IMR-90 (cell line): ENCODE results near the gene SLIT3. TPM values are rescaled to one million over a fixed set of nuclear protein-coding genes. Genes with fewer than 3 reads are reported as not detected.

Experiments
- ATAC-seq: fragments of 200-7000 bp; cut with Tn5 transposase; 2 replicates; pipeline ENCODE4 v1.9.1; 2020; ENCODE audit warnings: low read depth, mild to moderate bottlenecking, moderate library complexity
- BruUV-seq: library from RNA; stranded (reverse); fragments of 400-500 nt; replicated peaks from 2 replicates; lab custom pipeline; 2021; lab: Mats Ljungman, UMichigan
- CTCF ChIA-PET: fragments of 300-600 bp; formaldehyde crosslinking; extraction: SDS; loops from one replicate; lab custom pipeline; 2021; ENCODE audit warnings: antibody characterized with exemption; lab: Yijun Ruan, JAX
- POLR2A ChIA-PET: fragments of 300-600 bp; sonication (Branson Sonifier 250); formaldehyde crosslinking; loops from one replicate; lab custom pipeline; 2022; ENCODE audit warnings: antibody characterized with exemption; ENCODE audit not compliant: unreplicated experiment; lab: Charles Lee
- DNase-seq: peaks from one replicate; pipeline ENCODE4 v3.0.0; 2013
- H2AFZ ChIP-seq: replicated peaks from 2 replicates; pipeline ENCODE3; 2013; ENCODE audit warnings: low read length, mild to moderate bottlenecking; ENCODE audit not compliant: poor library complexity
- H2AK5ac ChIP-seq: 2 replicates; pipeline ENCODE4 v1.6.1; 2013; ENCODE audit warnings: low read depth, low read length, inconsistent platforms
- H2AK9ac ChIP-seq: replicated peaks from 2 replicates; pipeline ENCODE3; 2013; ENCODE audit warnings: mild to moderate bottlenecking, low read depth, low read length, moderate library complexity; ENCODE audit not compliant: poor library complexity
- H2BK120ac ChIP-seq: 2 replicates; pipeline ENCODE4 v1.6.1; 2013; ENCODE audit warnings: low read depth, low read length, inconsistent platforms
- H2BK15ac ChIP-seq: 3 replicates; pipeline ENCODE4 v1.6.1; 2013; ENCODE audit warnings: low read depth, low read length, inconsistent platforms
- H2BK20ac ChIP-seq: 2 replicates; pipeline ENCODE4 v1.6.1; 2013; ENCODE audit warnings: low read depth, mild to moderate bottlenecking, inconsistent platforms, low read length, moderate library complexity
- H2BK5ac ChIP-seq: 2 replicates; pipeline ENCODE4 v1.6.1; 2013; ENCODE audit warnings: mild to moderate bottlenecking, low read depth, low read length, inconsistent platforms; ENCODE audit not compliant: poor library complexity, severe bottlenecking
- H3K14ac ChIP-seq: replicated peaks from 2 replicates; pipeline ENCODE4 v1.6.1; 2013; ENCODE audit warnings: low read depth, low read length, inconsistent platforms
- H3K18ac ChIP-seq: 2 replicates; pipeline ENCODE4 v1.6.1; 2013; ENCODE audit warnings: low read depth, low read length, control low read depth
- H3K23ac ChIP-seq: 2 replicates; pipeline ENCODE4 v1.6.1; 2013; ENCODE audit warnings: low read depth, low read length, inconsistent platforms
- H3K27ac ChIP-seq: 2 replicates; pipeline ENCODE4 v1.5.1; 2013; ENCODE audit warnings: mild to moderate bottlenecking, control low read depth, low read length; ENCODE audit not compliant: insufficient read depth
- H3K27me3 ChIP-seq: 2 replicates; pipeline ENCODE4 v1.6.1; 2013; ENCODE audit warnings: low read length; ENCODE audit not compliant: control insufficient read depth, insufficient read depth
- H3K36me3 ChIP-seq: 2 replicates; pipeline ENCODE4 v1.6.1; 2013; ENCODE audit warnings: low read length, mixed read lengths; ENCODE audit not compliant: control insufficient read depth, insufficient read depth
- H3K4ac ChIP-seq: 2 replicates; pipeline ENCODE4 v1.6.1; 2013; ENCODE audit warnings: low read depth, low read length, inconsistent platforms
- H3K4me1 ChIP-seq: 2 replicates; pipeline ENCODE4 v1.6.1; 2013; ENCODE audit warnings: low read length, mixed read lengths; ENCODE audit not compliant: control insufficient read depth, insufficient read depth
- H3K4me2 ChIP-seq: 2 replicates; pipeline ENCODE4 v1.6.1; 2013; ENCODE audit warnings: low read depth, mild to moderate bottlenecking, control low read depth, low read length, moderate library complexity
- H3K4me3 ChIP-seq: 2 replicates; pipeline ENCODE4 v1.5.1; 2013; ENCODE audit warnings: low read depth, mild to moderate bottlenecking, control low read depth, low read length, moderate library complexity; ENCODE audit not compliant: insufficient read depth
- H3K56ac ChIP-seq: 2 replicates; pipeline ENCODE4 v1.6.1; 2013; ENCODE audit warnings: low read length, inconsistent platforms; ENCODE audit not compliant: insufficient read depth; ENCODE audit errors: extremely low read depth
- H3K79me1 ChIP-seq, 2 experiments: 2 replicates each; pipeline ENCODE4 v1.6.1; 2013; ENCODE audit warnings: low read length in 2 of 2, inconsistent platforms in 1 of 2, low read depth in 1 of 2
- H3K9ac ChIP-seq: 2 replicates; pipeline ENCODE4 v1.6.1; 2013; ENCODE audit warnings: low read depth, low read length, control low read depth
- H3K9me1 ChIP-seq: 2 replicates; pipeline ENCODE4 v1.6.1; 2013; ENCODE audit warnings: low read length, inconsistent platforms; ENCODE audit not compliant: insufficient read depth
- H3K9me3 ChIP-seq: 2 replicates; pipeline ENCODE4 v1.6.1; 2013; ENCODE audit warnings: low read length; ENCODE audit not compliant: control insufficient read depth, insufficient read depth
- H4K20me1 ChIP-seq: 2 replicates; pipeline ENCODE4 v1.6.1; 2013; ENCODE audit warnings: low read length, inconsistent platforms; ENCODE audit not compliant: insufficient read depth
- H4K5ac ChIP-seq: 2 replicates; pipeline ENCODE4 v1.6.1; 2013; ENCODE audit warnings: mild to moderate bottlenecking, low read depth, low read length, control low read depth
- H4K8ac ChIP-seq, 2 experiments: 2 replicates each; pipeline ENCODE4 v1.6.1; 2013; ENCODE audit warnings: low read depth in 2 of 2, low read length in 2 of 2, control low read depth in 1 of 2, inconsistent platforms in 1 of 2
- H4K91ac ChIP-seq: 2 replicates; pipeline ENCODE4 v1.6.1; 2013; ENCODE audit warnings: low read depth, low read length, inconsistent platforms; ENCODE audit not compliant: insufficient read depth
- BHLHE40 ChIP-seq: fragments of 150-350 bp; IDR thresholded peaks from 2 replicates; pipeline ENCODE4 v1.6.1; 2016; ENCODE audit warnings: mild to moderate bottlenecking, low read depth, low read length
- CEBPB ChIP-seq: IDR thresholded peaks from 2 replicates; pipeline ENCODE4 v1.6.1; 2012; ENCODE audit warnings: low read depth, low read length, improper control_type of control experiment
- CHD1 ChIP-seq: IDR thresholded peaks from 2 replicates; pipeline ENCODE4 v1.6.1; 2012; ENCODE audit warnings: low read depth, low read length, improper control_type of control experiment
- CTCF ChIP-seq: conservative IDR thresholded peaks from 2 replicates; pipeline ENCODE4 v1.5.1; 2012; ENCODE audit warnings: mild to moderate bottlenecking, low read depth, low read length, improper control_type of control experiment
- FOS ChIP-seq: fragments of 150-350 bp; IDR thresholded peaks from 2 replicates; pipeline ENCODE4 v1.6.1; 2016; ENCODE audit warnings: low read depth, low read length
- MAFK ChIP-seq: IDR thresholded peaks from 2 replicates; pipeline ENCODE4 v1.6.1; 2012; ENCODE audit warnings: low read depth, low read length, improper control_type of control experiment
- MAZ ChIP-seq: IDR thresholded peaks from 2 replicates; pipeline ENCODE4 v1.6.1; 2012; ENCODE audit warnings: low read depth, mild to moderate bottlenecking, low read length, improper control_type of control experiment, moderate library complexity, borderline replicate concordance
- MXI1 ChIP-seq: IDR thresholded peaks from 2 replicates; pipeline ENCODE4 v1.6.1; 2012; ENCODE audit warnings: low read depth, mild to moderate bottlenecking, low read length, moderate library complexity, borderline replicate concordance
- NFE2L2 ChIP-seq: fragments of 150-350 bp; IDR thresholded peaks from 2 replicates; pipeline ENCODE4 v1.6.1; 2016; ENCODE audit warnings: low read depth, mild to moderate bottlenecking, low read length
- POLR2A ChIP-seq: IDR thresholded peaks from 2 replicates; pipeline ENCODE4 v1.6.1; 2012; ENCODE audit warnings: mild to moderate bottlenecking, low read depth, low read length
- RAD21 ChIP-seq: IDR thresholded peaks from 2 replicates; pipeline ENCODE4 v1.6.1; 2012; ENCODE audit warnings: low read length, improper control_type of control experiment
- RCOR1 ChIP-seq: IDR thresholded peaks from 2 replicates; pipeline ENCODE4 v1.6.1; 2012; ENCODE audit warnings: mild to moderate bottlenecking, low read length, improper control_type of control experiment; ENCODE audit not compliant: insufficient replicate concordance
- RFX5 ChIP-seq: IDR thresholded peaks from 2 replicates; pipeline ENCODE4 v1.8.0; 2012; ENCODE audit warnings: low read depth, mild to moderate bottlenecking, low read length, moderate library complexity
- SMC3 ChIP-seq: fragments of 150-350 bp; IDR thresholded peaks from 2 replicates; pipeline ENCODE4 v1.6.1; 2016; ENCODE audit warnings: low read depth, mild to moderate bottlenecking, antibody characterized with exemption, low read length, moderate library complexity
- WGBS, 2 experiments: methylation state at CpG; one replicate each; pipeline versions ENCODE4 v1.1.5 to v1.1.7; 2013; ENCODE audit warnings: missing lambda C conversion rate in 2 of 2; ENCODE audit not compliant: insufficient read length in 1 of 2; ENCODE audit errors: extremely low coverage in 2 of 2; 5-methylcytosine and 5-hydroxymethylcytosine counted together
- dilution Hi-C: fragments of 300-500 bp; cut with HindIII; formaldehyde crosslinking; loops from one replicate; pipeline ENCODE4 v1.14.3; 2018; ENCODE audit warnings: low sequenced_read_pairs; ENCODE audit not compliant: unreplicated experiment
- in situ Hi-C: fragments of 300-500 bp; cut with MboI; formaldehyde crosslinking; loops from 3 replicates; pipeline ENCODE4 v1.14.3; 2019; ENCODE audit warnings: low sequenced_read_pairs, inconsistent platforms, mixed read lengths
- intact Hi-C: fragments of 100-400 bp; cut with micrococcal nuclease; formaldehyde crosslinking; loops from 2 replicates; pipeline ENCODE4 v1.10.0; 2022
- polyA plus RNA-seq, 3 experiments: library from polyadenylated mRNA; depleted of rRNA; stranded (reverse); fragments of >200 nt; gene quantifications; 2 replicates each; pipeline ENCODE4 v1.2.3, GENCODE V29; 2012; ENCODE audit warnings: low replicate concordance in 1 of 3
- total RNA-seq: library from RNA; depleted of rRNA; stranded (reverse); fragments of >200 nt; gene quantifications from 2 replicates; pipeline ENCODE4 v1.2.3, GENCODE V29; 2012
- TF ChIP-seq, protein P1 (sequence below): fragments of 150-350 bp; IDR thresholded peaks from 2 replicates; pipeline ENCODE4 v1.6.1; 2017; ENCODE audit warnings: mild to moderate bottlenecking, antibody characterized with exemption, low read length, low read depth

The SLIT3 gene
- total and polyA plus RNA-seq, 2 of the 4 experiments (the other 2 are of a cell fraction): 0.18 to 0.50 TPM

DNA sequence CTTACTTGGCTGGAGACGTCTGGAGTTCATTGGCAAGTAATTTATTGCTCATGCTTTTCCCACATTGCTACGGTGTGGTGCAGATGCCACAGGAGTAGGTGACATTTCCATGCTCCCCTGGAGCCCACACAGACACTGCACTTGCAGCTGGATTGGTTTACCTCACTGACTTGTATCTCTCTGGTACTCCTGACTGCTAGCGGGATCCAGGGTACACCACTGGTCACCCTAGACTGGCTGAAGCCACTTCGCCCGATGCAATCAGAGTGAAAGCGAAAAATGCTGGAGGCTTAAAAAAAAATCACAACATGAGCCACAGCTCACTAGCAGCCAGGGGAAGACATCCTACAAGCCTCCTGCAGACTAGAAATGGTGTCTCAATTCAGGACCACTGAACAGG, 32.6 kb upstream of the SLIT3 start:
- H2BK5ac ChIP-seq: no peak overlapping the region
- H3K27ac ChIP-seq: no peak overlapping the region
- ATAC-seq (no peak), DNase-seq (no peak)
- intact Hi-C loops (no loop called here), in situ Hi-C loops (no loop called here), dilution Hi-C loops (no loop called here)
- H3K9ac ChIP-seq: no peak overlapping the region
- H3K4me1 ChIP-seq: no peaks in the 10 kb centered on the region
- no peak overlapping the region for H2AK9ac ChIP-seq
- TF ChIP-seq MAFK (no peak), FOS (no peak), CEBPB (no peak), RAD21 (no peak), NFE2L2 (no peak), CTCF (no peak), SMC3 (no peak), RCOR1 (no peak), MAZ (no peak), BHLHE40 (no peak), POLR2A (no peak), MXI1 (no peak), CHD1 (no peak), RFX5 (no peak)
- TF ChIP-seq, protein P1, sequence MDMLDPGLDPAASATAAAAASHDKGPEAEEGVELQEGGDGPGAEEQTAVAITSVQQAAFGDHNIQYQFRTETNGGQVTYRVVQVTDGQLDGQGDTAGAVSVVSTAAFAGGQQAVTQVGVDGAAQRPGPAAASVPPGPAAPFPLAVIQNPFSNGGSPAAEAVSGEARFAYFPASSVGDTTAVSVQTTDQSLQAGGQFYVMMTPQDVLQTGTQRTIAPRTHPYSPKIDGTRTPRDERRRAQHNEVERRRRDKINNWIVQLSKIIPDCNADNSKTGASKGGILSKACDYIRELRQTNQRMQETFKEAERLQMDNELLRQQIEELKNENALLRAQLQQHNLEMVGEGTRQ: no peak
- no peak overlapping the region for H3K18ac ChIP-seq
- H3K9me3 ChIP-seq: no peaks in the 10 kb centered on the region
- no peaks in the 10 kb centered on the region for H4K20me1 ChIP-seq
- no peak overlapping the region for H2AK5ac ChIP-seq
- no peaks in the 10 kb centered on the region for H3K27me3 ChIP-seq
- ChIA-PET POLR2A (no interaction called here), CTCF (no interaction called here)
- no peak overlapping the region for H3K56ac ChIP-seq
- H2BK15ac ChIP-seq: no peak overlapping the region
- no peak overlapping the region for H3K4me3 ChIP-seq
- no peak overlapping the region for H4K91ac ChIP-seq
- H3K14ac ChIP-seq: no peak overlapping the region
- H2BK120ac ChIP-seq: no peak overlapping the region
- no peak overlapping the region for H4K8ac ChIP-seq
- no peak overlapping the region for H3K4me2 ChIP-seq
- no peaks in the 10 kb centered on the region for H3K9me1 ChIP-seq
- BruUV-seq: no TSS peak
- no peak overlapping the region for H2AFZ ChIP-seq
- no peak overlapping the region for H3K23ac ChIP-seq
- 80% methylated on average over 1 of the region's 6 CpGs; no CpG with 5 or more reads in 1 of the 2 experiments for WGBS, 2 experiments
- no peaks in the 10 kb centered on the region for H3K36me3 ChIP-seq
- H4K5ac ChIP-seq: no peak overlapping the region
- H3K79me1 ChIP-seq: no peaks in the 10 kb centered on the region
- no peak overlapping the region for H2BK20ac ChIP-seq
- no peak overlapping the region for H3K4ac ChIP-seq
